Measurements from ENCODE around the gene PRKACA.

GRCh38 chr19:14165990-14166830 lies 48.6 kb upstream of the PRKACA start:
- TF ChIP-seq CTCF (conservative IDR thresholded peaks at IDR 0.05 in 1 of 2, IDR thresholded peaks at IDR 0.05 in 1 of 2; ENCODE audit: extremely low read depth in 1 of 2, insufficient read depth in 1 of 2, low read depth in 1 of 2, low read length in 2 of 2) (no peak), EZH2 (IDR thresholded peaks at IDR 0.05; ENCODE audit: borderline replicate concordance, low read length) (no peak)
